NT2/D1 (cell line): ENCODE data around the gene APOA4.

Experiments used
- SUZ12 ChIP-seq: IDR thresholded peaks from 2 replicates; pipeline ENCODE4 v1.6.1; 2011; ENCODE audit not compliant: insufficient read length, insufficient read depth; ENCODE audit errors: extremely low read depth
- YY1 ChIP-seq: IDR thresholded peaks from 2 replicates; pipeline ENCODE4 v1.6.1; 2011; ENCODE audit not compliant: insufficient read length, insufficient read depth
- ZNF274 ChIP-seq: IDR thresholded peaks from 2 replicates; pipeline ENCODE4 v1.6.1; 2011; ENCODE audit warnings: mild to moderate bottlenecking, low read depth, low read length

GRCh38 chr11:116867619-116868018 lies 44.5 kb upstream of the APOA4 start:
- no peak for TF ChIP-seq YY1
- TF ChIP-seq ZNF274, result no peak
- no peak for TF ChIP-seq SUZ12
